NAMALWA (cell line): ENCODE measurements around the gene FBXO21.
"Not testable (repeated sequence)": the region's sequence is repeated elsewhere in the genome, so short reads cannot be mapped to it uniquely, and the experiment has no call there.

Experiments
- DNase-seq: peaks from one replicate; pipeline ENCODE4 v3.0.0-alpha.2; 2015; ENCODE audit warnings: low spot score

FBXO21 gene

GRCh38 chr12:117104003-117104402 is 86.3 kb downstream of the FBXO21 start:
- DNase-seq = not testable (repeated sequence)

- DNase-seq = no peak
Measured at GRCh38 chr12:117102800-117103181, 87.5 kb downstream of the FBXO21 start.

GRCh38 chr12:117101953-117102799 is 88.1 kb downstream of the FBXO21 start:
- no peak for DNase-seq

GRCh38 chr12:117100851-117101673 is 89.2 kb downstream of the FBXO21 start:
- peak; percentile 36 for DNase-seq

GRCh38 chr12:117100251-117100650 is 90.0 kb downstream of the FBXO21 start:
- peak; percentile 15 for DNase-seq

- DNase-seq = peak; percentile 49
Measured at GRCh38 chr12:117098361-117099217, 91.7 kb downstream of the FBXO21 start.

GRCh38 chr12:117098024-117098360 is 92.3 kb downstream of the FBXO21 start:
- no peak for DNase-seq

GRCh38 chr12:117097159-117097558 is 93.1 kb downstream of the FBXO21 start:
- DNase-seq = no peak

GRCh38 chr12:117096501-117097042 is 93.7 kb downstream of the FBXO21 start:
- no peak for DNase-seq

- DNase-seq = not testable (repeated sequence)
Measured at GRCh38 chr12:117095191-117095590, 95.1 kb downstream of the FBXO21 start.

GRCh38 chr12:117093918-117094630 is 96.2 kb downstream of the FBXO21 start:
- no peak for DNase-seq

- no peak for DNase-seq
Measured at GRCh38 chr12:117093431-117093830, 96.8 kb downstream of the FBXO21 start.

GRCh38 chr12:117092886-117093285 is 97.4 kb downstream of the FBXO21 start:
- no peak for DNase-seq

GRCh38 chr12:117092511-117092780 is 97.8 kb downstream of the FBXO21 start:
- no peak for DNase-seq
